GM18858 (cell line): ENCODE measurements around the gene OR51F1.
A peak's percentile ranks its signal among the peaks of the same experiment; 100 is the strongest.
"Not testable (repeated sequence)": the region's sequence is repeated elsewhere in the genome, so short reads cannot be mapped to it uniquely, and the experiment has no call there.

Experiments used
- ATAC-seq: cut with Tn5 transposase; IDR thresholded peaks from one replicate; pipeline ENCODE4 v1.9.1; 2021; ENCODE audit not compliant: unreplicated experiment

The OR51F1 gene, protein sequence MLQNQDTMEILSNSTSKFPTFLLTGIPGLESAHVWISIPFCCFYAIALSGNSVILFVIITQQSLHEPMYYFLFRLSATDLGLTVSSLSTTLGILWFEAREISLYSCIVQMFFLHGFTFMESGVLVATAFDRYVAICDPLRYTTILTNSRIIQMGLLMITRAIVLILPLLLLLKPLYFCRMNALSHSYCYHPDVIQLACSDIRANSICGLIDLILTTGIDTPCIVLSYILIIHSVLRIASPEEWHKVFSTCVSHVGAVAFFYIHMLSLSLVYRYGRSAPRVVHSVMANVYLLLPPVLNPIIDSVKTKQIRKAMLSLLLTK

DNA sequence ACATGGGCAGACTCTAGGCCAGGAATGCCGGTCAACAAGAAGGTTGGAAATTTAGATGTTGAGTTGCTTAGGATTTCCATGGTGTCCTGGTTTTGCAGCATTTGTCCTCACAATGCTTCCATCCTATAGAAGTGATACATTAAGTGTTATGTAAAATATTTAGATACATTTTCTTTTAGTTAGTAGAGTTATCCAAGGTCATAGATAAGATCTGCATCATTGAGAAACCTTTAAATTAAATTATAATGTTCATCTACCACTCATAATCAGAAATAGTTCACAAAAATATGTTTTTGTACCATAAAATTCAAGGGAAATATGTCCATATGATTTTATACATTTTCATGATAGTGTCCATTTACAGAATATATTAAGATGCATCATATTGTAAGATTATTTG, at the start of gene OR51F1:
Gene OR51F1 (minus strand): TSS at position 101 of the 400 bp plus-strand sequence. CDS start 0 bp downstream, at position 101.
- no peak for ATAC-seq

DNA sequence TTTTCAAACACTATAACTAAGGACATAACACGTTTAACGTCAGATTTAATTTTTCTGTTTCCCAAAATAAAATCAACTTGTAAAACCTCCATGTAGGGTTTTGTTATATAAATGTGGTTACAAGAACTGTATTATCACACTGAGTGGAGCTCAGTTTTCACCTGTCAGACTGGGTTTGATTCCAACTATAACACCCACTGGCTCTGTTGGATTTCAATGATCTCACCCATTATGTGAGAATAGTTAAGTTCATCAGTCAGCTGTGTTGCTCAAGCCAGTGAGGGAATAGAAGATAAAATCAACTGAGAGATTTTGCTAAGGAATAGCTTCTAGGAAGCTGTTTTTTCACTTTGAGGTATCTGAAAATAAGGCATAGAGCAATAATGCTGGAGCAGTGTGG, 39.5 kb upstream of the OR51F1 start:
- ATAC-seq, result no peak

DNA sequence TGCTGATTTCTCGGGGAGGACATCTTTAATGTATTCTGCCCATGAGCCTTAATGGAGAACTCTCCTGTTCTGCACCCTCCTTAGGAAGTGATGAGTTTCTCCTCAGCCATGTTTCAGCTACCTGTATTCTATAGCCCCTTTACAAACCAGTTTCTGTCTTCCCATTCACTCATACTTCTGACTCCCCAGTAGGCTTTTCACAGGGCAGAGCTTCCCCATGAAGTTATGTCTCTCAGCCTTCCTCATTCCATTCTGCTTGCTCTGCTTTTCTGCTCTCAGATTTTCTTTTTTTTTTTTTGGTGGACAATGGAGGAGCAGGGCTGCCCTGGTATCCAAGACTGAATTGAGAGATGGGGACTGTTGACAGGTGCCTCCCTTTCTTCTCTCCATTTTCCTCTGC, 38.7 kb upstream of the OR51F1 start:
- ATAC-seq, result no peak

DNA sequence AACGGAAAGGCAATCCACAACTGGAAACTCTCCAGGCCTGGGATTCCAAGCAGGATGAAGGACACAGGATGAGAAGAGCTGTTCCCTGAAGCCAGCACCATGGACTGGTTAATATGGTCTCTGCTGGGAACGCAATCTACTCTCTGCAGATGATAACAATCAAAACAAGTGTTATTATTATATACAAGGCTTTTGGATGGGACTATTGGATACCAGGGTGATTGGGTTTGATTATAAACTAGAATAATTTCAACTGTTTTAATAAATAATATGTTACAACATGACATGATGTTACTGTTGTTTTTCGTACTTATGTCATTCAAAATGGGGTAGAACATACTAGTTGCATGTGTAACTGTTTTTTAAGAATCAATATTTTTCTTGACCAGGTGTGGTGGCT, 34.5 kb upstream of the OR51F1 start, which contains the start of gene OR52R1:
Gene OR52R1 (minus strand): TSS at position 101 of the 400 bp plus-strand sequence. CDS start 0 bp downstream, at position 101.
- no peak for ATAC-seq

DNA sequence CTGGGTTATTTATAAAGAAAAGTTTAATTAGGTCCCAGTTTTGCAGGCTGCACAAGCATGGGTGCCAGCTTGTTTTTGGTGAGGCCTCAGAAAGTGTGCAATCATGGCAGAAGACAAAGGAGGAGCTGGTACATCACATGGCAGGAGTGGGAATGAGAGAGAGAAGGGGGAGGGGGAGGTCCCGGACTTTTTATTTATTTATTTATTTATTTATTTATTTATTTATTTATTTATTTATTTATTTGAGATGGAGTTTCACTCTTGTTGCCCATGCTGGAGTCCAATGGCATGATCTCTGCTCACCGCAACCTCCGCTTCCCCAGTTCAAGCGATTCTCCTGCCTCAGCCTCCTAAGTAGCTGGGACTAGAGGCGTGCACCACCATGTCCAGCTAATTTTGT, 31.6 kb upstream of the OR51F1 start:
- ATAC-seq, result not testable (repeated sequence)

DNA sequence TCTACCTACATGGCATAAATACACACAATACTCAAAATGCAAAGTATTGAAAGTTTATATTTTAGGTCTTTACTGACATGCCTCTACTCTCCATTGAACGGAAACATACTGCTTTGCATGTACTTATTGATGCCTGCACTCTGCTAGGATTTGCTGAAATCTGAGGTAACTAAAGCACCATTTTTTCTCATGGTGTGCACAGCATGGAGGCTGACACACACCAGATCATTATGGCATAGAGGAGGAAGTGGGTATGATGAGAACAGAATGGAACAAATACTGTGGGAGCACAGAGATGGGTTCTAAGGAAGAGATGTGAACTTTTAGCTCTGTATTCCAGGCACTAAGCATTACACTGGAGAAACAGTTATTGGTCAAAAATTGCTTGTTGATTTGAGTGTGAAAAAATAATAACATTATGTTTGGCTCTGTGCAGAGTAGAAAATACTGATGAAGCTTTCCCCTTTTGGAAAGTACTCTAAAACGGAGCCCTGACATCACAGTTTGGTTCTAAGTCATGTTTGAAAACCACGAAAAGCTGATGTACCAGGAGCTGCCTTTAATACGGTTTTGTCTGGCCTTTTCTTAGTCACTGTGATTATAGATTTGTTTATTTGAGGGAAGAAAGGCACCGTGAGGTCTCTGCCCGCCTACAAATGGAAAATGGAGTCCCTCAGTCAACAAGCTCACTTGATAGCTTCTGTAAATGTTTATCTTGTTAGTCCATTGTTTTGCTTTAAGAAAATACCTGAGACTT, 28.9 kb upstream of the OR51F1 start:
- ATAC-seq, result no peak

DNA sequence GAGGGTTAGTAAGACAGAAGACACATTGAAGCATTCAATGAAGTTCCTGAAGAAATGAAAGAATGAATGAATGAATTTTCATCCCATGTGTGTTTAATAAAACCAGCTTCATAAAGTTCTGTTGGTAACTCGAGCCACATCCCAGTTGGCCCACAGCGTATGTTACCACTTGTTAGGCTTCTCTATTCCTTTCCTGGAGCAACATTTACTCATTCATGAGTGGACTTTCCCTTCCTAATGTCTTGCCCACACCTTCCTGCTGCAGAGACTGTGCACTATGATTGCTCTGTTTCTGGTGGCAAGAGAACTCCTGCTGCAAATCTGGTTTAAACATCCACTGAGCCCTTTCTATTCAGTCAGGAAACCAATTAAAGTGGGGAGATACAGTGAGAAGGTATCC, 27.5 kb upstream of the OR51F1 start:
- ATAC-seq, result no peak

DNA sequence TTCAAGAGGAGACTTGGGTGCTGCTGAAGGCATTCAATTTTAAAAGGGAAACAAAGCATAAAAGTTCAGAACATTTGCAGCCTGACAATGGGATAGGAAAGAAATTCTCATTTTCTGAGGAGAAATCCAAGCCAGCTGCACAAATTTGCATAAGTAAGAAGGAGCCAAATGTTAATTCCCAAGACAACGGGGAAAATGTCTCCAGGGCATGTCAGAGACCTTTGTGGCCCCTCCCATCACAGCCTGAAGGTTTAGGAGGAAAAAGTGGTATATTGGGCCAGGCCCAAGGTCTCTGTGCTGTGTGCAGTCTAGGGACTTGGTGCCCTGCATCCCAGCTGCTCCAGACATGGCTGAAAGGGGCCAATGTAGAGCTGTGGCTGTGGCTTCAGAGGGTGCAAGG, 12.7 kb upstream of the OR51F1 start:
- ATAC-seq, result no peak

DNA sequence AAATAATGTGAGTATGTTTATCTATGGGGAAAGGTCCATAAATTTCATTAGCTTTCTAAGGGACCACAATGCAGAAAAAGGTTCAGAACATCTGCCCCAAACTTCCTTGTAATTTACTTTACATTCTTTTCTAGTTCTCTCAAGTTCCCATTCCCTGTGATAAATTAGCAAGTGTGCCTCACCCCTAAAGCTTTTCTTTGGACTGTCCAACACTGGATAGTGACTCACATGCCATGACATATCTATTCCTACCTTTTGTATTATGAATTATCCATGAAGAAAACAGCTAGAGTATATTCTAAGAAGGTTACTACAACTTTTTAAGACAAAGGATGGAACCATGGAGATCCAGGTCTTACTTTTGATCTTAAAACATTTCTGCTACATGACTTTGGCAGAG, 1.6 kb downstream of the OR51F1 start:
- ATAC-seq, result no peak

DNA sequence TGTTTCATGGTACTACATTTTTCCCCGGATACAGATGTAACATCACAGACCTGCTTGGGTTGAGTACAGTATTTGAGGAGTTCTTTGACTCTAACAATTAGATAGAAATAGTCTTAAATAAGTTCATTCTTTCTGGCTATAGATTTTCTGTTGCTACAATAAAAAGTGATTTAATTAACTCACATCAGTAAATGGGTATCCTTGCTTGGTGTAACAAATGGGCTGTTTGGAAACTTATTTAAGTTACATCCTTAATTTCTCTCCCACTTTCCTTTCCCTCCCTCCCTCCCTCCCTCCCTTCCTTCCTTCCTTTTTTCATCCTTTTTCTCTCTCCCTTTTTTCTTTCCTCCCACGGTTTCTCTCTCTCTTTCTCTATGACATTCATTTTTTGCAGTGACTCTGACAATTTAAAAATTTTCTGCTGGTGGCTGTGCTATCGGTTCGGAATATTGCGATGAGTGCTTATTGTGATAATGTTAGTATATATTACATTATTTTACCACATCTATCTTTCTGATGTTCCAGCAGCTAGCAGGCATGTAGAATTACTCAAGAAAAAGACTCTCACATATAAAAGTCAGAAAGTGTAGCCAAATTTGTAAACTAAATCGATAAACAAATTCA, 3.2 kb downstream of the OR51F1 start:
- ATAC-seq, result no peak

DNA sequence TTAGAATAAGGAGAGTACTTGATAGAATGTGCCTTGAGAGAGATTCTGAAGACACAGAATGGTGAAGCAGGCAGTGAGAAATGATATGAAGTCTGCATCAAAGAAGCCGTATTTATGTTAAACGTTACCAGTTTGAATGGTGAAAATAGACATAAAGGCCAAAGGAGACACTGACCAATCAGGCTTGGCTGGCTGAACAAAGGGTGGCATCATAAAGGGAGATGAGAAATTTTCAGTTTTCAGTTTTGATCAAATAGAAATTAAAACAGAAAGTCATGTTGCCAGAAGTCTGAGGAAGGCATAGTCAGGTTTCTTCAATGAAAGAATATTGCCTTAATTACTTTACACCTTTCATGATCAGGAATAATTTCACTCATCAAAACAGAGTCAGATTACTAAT, 6.6 kb downstream of the OR51F1 start:
- peak; percentile 80 for ATAC-seq

DNA sequence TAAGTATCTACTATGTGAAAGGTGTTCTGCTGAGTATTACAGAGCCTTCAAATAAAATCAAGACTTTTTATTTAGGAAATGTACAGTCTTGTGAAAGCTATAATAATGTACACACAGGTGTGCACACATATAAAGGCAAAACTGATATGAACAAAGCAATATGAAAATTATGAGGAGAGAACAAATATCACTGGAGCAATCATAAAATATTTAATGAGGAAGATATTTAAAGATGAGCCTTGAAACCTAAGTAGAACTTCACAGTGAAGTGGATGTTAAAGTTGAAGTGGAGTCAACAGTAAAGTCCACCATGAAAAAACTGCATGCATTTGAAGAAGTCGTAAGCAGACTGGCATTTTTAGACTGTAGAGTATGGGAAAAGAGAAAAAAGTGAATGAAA, 18.5 kb downstream of the OR51F1 start:
- no peak for ATAC-seq

DNA sequence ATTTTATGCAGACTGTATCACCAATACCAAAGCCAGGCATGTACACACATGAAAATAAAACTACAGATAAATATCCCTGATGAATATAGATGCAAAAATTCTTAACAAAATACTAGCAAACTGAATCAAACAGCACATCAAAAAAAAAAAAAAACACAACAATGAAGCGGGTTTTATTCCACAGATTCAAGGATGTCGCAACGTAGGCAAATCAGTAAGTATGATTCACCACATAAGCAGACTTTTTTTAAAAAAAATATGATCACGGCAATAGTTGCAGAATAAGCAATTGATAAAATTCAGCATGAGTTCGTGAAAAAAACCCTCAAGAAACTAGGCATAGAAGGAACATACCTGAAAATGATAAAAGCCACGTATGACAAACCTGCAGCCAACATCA, 21.3 kb downstream of the OR51F1 start:
- ATAC-seq, result no peak

DNA sequence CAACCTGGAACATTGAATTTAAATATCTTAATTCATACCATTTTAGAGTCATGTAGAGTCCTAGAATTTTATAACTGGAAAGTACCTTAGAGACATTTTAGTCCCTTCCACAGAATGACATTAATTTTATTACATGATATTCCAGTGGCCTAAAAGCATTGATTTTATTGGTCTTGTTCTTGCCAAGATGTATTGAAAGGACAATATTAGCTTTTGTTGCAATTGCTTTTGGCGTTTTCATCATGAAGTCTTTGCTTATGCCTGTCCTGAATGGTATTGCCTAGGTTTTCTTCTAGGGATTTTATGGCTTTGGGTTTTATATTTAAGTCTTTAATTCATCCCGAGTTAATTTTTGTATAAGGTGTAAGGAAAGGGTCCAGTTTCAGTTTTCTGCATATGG, 29.0 kb downstream of the OR51F1 start:
- ATAC-seq, result no peak

DNA sequence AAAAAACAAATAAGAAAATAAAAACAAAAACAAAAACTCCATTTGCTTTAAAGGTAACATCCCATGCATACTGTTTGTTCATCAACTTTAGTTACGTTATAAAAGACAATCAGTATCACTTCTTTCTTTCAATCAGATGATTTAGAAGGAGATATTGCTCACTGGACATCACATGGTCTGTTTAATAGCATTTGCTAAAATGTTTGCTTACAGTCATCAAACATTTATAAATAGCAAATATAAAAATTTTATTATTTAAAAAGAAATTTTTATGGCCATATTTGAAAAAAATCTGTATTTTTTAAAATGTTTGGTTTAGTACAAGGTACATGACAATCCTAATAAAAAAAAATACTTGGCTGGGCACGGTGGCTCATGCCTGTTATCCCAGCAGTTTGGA, 42.6 kb downstream of the OR51F1 start:
- no peak for ATAC-seq

DNA sequence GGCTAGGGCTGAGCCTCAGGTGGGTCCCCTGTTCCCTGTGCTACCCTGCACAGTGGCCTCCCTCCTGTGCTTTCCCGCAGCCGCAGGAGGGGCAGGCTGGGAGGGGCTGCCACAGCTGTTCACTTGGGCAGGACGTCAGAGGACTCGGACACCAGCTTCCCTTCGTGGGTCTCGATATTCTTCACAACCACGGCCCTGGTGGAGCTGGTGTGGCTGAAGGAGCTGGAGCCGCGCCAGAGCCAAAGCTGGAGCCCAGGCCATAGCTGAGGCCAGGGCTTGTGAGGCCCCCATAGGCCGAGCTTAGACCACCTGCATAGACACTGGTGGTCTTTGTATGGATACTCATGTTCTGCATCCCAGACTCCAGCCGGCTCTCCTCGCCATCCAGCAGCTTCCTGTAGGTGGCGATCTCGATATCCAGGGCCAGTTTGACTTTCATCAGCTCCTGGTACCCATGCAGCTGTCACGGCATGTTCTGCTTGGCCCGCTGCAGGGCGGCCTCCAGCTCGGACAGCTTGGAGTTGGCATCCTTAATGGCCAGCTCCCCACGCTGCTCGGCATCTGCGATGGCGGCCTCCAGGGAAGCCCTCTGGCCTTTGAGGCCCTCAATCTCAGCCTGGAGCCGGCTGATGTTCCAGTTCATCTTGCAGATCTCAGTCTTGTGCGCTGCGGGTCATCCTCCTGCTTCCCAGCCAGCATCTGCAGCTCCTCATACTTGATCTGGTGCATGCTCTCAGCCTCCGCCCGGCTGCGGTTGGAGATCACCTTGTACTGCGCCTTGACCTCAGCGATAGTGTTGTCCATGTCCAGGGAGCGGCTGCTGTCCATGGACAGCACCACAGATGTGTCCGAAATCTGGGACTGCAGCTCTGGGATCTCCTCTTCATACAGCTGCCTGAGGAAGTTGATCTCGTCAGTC, 46.9 kb downstream of the OR51F1 start:
- ATAC-seq, result not testable (repeated sequence)
